HL-60 (cell line): ENCODE data around the gene SLC16A13.
"Not testable (repeated sequence)": the region's sequence is repeated elsewhere in the genome, so short reads cannot be mapped to it uniquely, and the experiment has no call there.

ENCODE experiments used
- CTCF ChIP-seq: IDR thresholded peaks from one replicate; pipeline ENCODE4 v1.5.1; 2011; ENCODE audit warnings: low read length, control low read depth, inconsistent platforms; ENCODE audit not compliant: insufficient read depth
- REST ChIP-seq: IDR thresholded peaks from 2 replicates; pipeline ENCODE4 v1.6.1; 2012; ENCODE audit warnings: low read depth; ENCODE audit not compliant: insufficient replicate concordance

DNA sequence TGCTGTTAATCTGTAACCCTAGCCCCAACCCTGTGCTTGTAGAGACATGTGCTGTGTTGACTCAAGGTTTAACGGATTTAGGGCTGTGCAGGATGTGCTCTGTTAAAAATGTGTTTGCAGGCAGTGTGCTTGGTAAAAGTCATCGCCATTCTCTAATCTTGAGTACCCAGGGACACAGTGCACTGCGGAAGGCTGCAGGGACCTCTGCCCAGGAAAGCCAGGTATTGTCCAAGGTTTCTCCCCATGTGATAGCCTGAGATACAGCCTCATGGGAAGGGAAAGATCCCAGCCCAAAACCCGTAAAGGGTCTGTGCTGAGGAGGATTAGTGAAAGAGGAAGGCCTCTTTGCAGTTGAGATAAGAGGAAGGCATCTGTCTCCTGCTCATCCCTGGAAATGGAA is 52.6 kb downstream of the SLC16A13 start:
- not testable (repeated sequence) for TF ChIP-seq CTCF, REST
